Chondrocyte (in vitro differentiated cells): ENCODE results near the gene TNRC6C. TPM values are rescaled to one million over a fixed set of nuclear protein-coding genes. Genes with fewer than 3 reads are reported as not detected.

ENCODE experiments used
- DNase-seq: peaks from one replicate; pipeline ENCODE4 v3.0.0; 2021; ENCODE audit warnings: mixed read lengths, low spot score
- H3K27ac Mint-ChIP-seq: one replicate; pipeline ENCODE4 v1.8.0; 2021; ENCODE audit warnings: mild to moderate bottlenecking, moderate library complexity, mixed read lengths; ENCODE audit not compliant: unreplicated experiment
- H3K27me3 Mint-ChIP-seq: 2 replicates; pipeline ENCODE4 v1.8.0; 2021; ENCODE audit warnings: low read depth, mixed read lengths
- H3K36me3 Mint-ChIP-seq: 2 replicates; pipeline ENCODE4 v1.8.0; 2021; ENCODE audit warnings: low read depth, mixed read lengths
- H3K4me1 Mint-ChIP-seq: 2 replicates; pipeline ENCODE4 v1.8.0; 2021; ENCODE audit warnings: low read depth, mild to moderate bottlenecking, mixed read lengths
- H3K4me3 Mint-ChIP-seq: one replicate; pipeline ENCODE4 v1.8.0; 2021; ENCODE audit warnings: mild to moderate bottlenecking, moderate library complexity, mixed read lengths; ENCODE audit not compliant: unreplicated experiment
- H3K9me3 Mint-ChIP-seq: 2 replicates; pipeline ENCODE4 v1.8.0; 2021; ENCODE audit warnings: low read depth, mixed read lengths
- CTCF ChIP-seq: fragments of 200-600 bp; sonication (generic); IDR thresholded peaks from 2 replicates; pipeline ENCODE4 v1.5.0; 2021; ENCODE audit warnings: antibody characterized with exemption, mild to moderate bottlenecking, moderate library complexity
- total RNA-seq: library from RNA; stranded (reverse); gene quantifications from 3 replicates; pipeline ENCODE4 v1.2.1, GENCODE V29; 2021

The TNRC6C gene
- total RNA-seq, 1 donor from 2014 or later, result 19.8 TPM

GRCh38 chr17:77923776-77924513 lies 34.6 kb upstream of the TNRC6C start:
- Mint-ChIP-seq H3K9me3 (peaks cover 4% of the 10 kb centered on the region), H3K4me1 (peaks cover 4% of the 10 kb centered on the region), H3K27ac (no peak overlapping the region), H3K27me3 (peaks cover 50% of the 10 kb centered on the region), H3K36me3 (peaks cover 6% of the 10 kb centered on the region), H3K4me3 (no peak overlapping the region)
- DNase-seq, result no peak
- TF ChIP-seq CTCF, result no peak

- peaks cover 4% of the 10 kb centered on the region for H3K4me1 Mint-ChIP-seq
Observed at GRCh38 chr17:77924757-77925336, 33.7 kb upstream of the TNRC6C start.

GRCh38 chr17:77925831-77926543 lies 32.5 kb upstream of the TNRC6C start:
- Mint-ChIP-seq H3K9me3 (peaks cover 4% of the 10 kb centered on the region), H3K27me3 (peaks cover 45% of the 10 kb centered on the region), H3K4me3 (no peak overlapping the region), H3K36me3 (peaks cover 4% of the 10 kb centered on the region), H3K4me1 (peaks cover 4% of the 10 kb centered on the region), H3K27ac (no peak overlapping the region)
- no peak for DNase-seq
- TF ChIP-seq CTCF, result no peak

More at GRCh38 chr17:77924757-77925336, 33.7 kb upstream of the TNRC6C start:
- no peak for TF ChIP-seq CTCF
- peaks cover 4% of the 10 kb centered on the region for H3K9me3 Mint-ChIP-seq
- no peak for DNase-seq
- H3K4me3 Mint-ChIP-seq, result no peak overlapping the region
- H3K36me3 Mint-ChIP-seq, result peaks cover 4% of the 10 kb centered on the region
- no peak overlapping the region for H3K27ac Mint-ChIP-seq
- H3K27me3 Mint-ChIP-seq, result peaks cover 44% of the 10 kb centered on the region

- Mint-ChIP-seq H3K27ac (peak overlapping the region; percentile 36), H3K4me1 (peaks cover 4% of the 10 kb centered on the region), H3K36me3 (peaks cover 4% of the 10 kb centered on the region), H3K27me3 (peaks cover 51% of the 10 kb centered on the region), H3K9me3 (no peaks in the 10 kb centered on the region), H3K4me3 (no peak overlapping the region)
- no peak for TF ChIP-seq CTCF
- no peak for DNase-seq
Observed at GRCh38 chr17:77926981-77927380, 31.5 kb upstream of the TNRC6C start.

GRCh38 chr17:77927777-77928518 lies 30.6 kb upstream of the TNRC6C start:
- TF ChIP-seq CTCF, result no peak
- no peak for DNase-seq
- H3K27ac Mint-ChIP-seq, result no peak overlapping the region

More at GRCh38 chr17:77927777-77928518, 30.6 kb upstream of the TNRC6C start:
- peaks cover 4% of the 10 kb centered on the region for H3K36me3 Mint-ChIP-seq
- no peaks in the 10 kb centered on the region for H3K9me3 Mint-ChIP-seq
- H3K27me3 Mint-ChIP-seq, result peaks cover 51% of the 10 kb centered on the region
- H3K4me1 Mint-ChIP-seq, result peaks cover 4% of the 10 kb centered on the region
- no peak overlapping the region for H3K4me3 Mint-ChIP-seq
